GM12892 (cell line): Measurements from ENCODE around the gene DUSP19.

Experiments
- POLR2A ChIP-seq: IDR thresholded peaks from 2 replicates; pipeline ENCODE4 v1.6.1; 2011; ENCODE audit warnings: low read depth, low read length, control low read depth
- POLR2AphosphoS5 ChIP-seq: IDR thresholded peaks from 2 replicates; pipeline ENCODE4 v1.6.1; 2011; ENCODE audit warnings: low read depth, low read length, control low read depth

DNA sequence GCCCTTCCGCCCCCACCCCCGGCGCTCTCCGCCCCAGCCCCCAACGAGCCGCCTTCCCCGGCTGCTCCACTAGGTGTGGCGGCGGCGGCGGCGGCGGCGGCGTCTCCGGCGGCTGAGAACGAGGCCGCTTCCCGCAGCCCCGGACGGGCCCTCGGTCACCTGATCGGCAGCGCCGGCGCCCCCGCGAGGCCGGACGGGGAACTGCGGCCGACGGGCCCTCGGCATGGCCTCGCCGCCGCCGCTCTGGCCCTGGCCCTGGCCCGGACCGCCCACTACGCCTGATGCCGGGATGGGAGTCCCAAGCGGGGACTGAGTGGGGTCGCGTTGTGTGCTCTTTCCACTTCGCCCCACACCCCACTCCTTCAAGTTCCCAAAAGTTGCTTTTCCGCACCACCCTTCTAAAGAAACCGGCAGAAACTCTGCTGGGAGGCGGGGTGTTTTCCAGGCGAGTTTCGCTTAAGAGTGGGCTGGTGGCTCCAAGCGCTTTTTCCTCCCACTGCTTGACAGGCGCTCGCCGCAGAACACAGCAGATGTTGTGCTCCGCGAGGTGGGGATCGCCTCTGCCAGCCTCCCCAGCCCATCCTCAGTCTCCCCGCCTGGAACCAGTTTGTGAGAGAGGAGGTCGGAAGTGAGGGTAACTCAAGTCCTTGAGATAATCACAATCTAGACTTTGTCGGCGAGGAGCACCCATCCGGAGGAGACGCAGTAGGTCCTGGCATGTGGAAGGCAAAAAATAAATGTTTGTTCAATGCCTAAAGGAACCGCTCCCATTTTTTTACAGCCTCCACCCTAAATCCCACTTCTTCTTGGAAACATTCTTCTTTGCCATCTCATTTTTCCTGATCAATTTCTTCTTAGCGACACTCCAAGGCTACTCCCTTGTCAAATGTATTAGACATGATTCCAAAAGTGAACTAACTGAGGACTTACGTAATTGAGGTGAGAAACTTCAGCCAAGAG, 39.9 kb upstream of the DUSP19 start, which contains the start of gene NCKAP1:
- TF ChIP-seq POLR2AphosphoS5: no peak
- no peak for TF ChIP-seq POLR2A
